Uterus (tissue), 2 donors: ENCODE data around the gene LYZL2.

ENCODE experiments used
- POLR2A ChIP-seq, 2 donors: fragments of 450-650 bp; IDR thresholded peaks; one replicate each; pipeline ENCODE4 v1.6.1; 2016; ENCODE audit warnings: antibody characterized with exemption in 2 of 2, mild to moderate bottlenecking in 1 of 2, moderate library complexity in 1 of 2
- TF ChIP-seq, protein P1 (sequence below), 4 experiments: fragments of 200-600 bp in 2 of 4; fragments of 450-650 bp in 2 of 4; sonication (generic) in 2 of 4; IDR thresholded peaks; one replicate each; pipeline ENCODE4 v1.5.1; 2016 to 2019; ENCODE audit warnings: antibody characterized with exemption in 4 of 4, mild to moderate bottlenecking in 2 of 4, moderate library complexity in 1 of 4

DNA sequence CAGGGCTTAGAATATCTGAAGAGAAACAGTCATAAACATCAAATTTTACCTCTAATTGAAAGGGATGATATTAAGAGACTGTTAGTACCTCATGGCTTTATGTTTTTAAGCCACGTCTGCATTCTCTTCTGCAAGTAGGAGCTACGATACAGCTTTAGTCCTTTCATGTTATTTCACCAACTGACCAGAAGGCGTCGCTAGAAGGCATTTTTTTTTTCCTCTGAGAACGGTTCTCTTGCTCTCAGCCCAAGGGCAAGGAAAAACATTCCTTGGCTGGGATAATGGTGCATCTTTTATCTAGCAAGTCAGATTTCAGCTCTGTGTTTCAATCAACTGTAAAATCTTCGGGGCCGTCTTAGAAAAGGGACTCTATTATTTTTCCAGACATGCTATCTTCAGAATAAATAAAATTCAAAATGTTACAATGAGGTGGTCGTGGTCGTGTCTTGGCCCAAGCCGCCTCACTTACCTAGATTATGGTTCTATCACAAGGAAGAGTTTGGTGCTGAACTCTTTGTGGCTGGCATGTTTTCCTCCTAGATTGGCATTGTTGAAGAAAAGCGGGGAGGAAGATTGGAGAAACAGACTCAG, 41.6 kb upstream of the LYZL2 start:
- TF ChIP-seq, protein P1, sequence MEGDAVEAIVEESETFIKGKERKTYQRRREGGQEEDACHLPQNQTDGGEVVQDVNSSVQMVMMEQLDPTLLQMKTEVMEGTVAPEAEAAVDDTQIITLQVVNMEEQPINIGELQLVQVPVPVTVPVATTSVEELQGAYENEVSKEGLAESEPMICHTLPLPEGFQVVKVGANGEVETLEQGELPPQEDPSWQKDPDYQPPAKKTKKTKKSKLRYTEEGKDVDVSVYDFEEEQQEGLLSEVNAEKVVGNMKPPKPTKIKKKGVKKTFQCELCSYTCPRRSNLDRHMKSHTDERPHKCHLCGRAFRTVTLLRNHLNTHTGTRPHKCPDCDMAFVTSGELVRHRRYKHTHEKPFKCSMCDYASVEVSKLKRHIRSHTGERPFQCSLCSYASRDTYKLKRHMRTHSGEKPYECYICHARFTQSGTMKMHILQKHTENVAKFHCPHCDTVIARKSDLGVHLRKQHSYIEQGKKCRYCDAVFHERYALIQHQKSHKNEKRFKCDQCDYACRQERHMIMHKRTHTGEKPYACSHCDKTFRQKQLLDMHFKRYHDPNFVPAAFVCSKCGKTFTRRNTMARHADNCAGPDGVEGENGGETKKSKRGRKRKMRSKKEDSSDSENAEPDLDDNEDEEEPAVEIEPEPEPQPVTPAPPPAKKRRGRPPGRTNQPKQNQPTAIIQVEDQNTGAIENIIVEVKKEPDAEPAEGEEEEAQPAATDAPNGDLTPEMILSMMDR (IDR thresholded peaks at IDR 0.05), result peak; percentile 70 to 86 (median 79)
- no peak for TF ChIP-seq POLR2A (IDR thresholded peaks at IDR 0.05)
